Smooth muscle cell of trachea (primary cell): ENCODE measurements around the gene LMAN1L. TPM values are rescaled to one million over a fixed set of nuclear protein-coding genes. Genes with fewer than 3 reads are reported as not detected.

Source experiments
- total RNA-seq: library from RNA; depleted of rRNA; stranded (reverse); fragments of >200 nt; gene quantifications from 2 replicates; pipeline ENCODE4 v1.2.1, GENCODE V29; 2014

LMAN1L gene
- 0.15 TPM in 1 of 2 replicates, not detected in the other for total RNA-seq

DNA sequence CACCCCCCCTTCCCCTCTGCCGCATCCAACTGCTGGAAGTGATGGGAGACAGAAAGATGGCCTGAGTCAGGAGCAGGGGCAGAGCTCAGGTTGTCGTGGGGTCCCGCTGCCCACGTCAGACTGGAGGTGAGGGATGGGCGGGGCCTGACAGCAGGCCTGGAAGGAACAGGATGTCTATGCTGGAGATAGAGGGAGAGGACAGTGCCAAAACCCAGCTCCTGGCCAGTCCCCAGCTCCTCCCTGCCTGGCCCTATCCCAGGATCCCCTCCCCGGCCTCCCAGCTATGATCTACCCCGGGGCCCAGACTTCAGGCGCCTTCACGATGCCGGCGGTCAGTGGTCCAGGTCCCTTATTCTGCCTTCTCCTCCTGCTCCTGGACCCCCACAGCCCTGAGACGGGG is at the start of gene LMAN1L:
TSS of gene LMAN1L (plus strand) at position 303 of the 400 bp plus-strand sequence. CDS start at position 323, 20 bp downstream.

DNA sequence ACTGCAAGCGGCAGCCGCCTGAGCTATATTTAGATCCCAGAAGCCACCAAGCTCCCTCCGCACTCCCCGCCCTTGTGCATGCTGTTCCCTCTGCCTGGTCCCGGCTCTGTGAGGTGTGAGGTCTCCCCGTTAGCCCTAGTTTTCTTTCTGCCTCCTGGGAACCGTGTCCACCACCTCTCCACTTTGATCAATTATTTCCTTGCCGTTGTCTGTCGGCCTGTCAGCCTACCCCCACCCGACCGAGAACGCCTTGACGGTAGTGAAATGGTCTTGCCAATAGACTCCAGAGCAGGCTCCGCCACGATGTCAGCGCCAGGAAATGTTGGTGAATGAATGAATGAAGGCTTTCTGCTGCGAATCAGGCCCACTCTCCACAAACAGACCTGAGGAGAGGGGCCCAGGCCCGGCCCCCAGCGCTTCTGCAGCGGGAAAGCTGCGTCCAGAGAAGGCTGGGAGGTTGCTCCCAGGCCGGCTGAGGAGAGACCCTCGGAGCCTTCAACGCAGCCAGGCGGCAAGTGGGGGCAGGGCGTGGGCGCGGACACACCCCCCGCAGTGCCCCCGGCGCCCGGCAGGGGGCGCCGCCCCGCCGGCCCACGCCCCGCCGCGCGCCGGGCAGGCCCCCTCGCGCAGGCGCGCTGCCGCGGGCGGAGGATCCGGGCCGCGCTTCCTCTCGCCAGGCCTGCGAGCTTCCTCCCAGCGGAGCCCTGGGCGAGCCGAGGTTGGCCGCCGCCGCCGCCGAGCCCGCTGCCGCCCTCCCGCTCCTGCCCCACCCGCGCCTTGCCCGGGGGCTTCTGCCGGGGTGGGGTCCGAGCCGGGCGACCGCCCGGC is 31.0 kb upstream of the LMAN1L start, which contains the start of gene CSK:
TSS of gene CSK (plus strand) at position 650 of the 828 bp plus-strand sequence. CDS start 16,218 bp downstream, outside the sequence.

DNA sequence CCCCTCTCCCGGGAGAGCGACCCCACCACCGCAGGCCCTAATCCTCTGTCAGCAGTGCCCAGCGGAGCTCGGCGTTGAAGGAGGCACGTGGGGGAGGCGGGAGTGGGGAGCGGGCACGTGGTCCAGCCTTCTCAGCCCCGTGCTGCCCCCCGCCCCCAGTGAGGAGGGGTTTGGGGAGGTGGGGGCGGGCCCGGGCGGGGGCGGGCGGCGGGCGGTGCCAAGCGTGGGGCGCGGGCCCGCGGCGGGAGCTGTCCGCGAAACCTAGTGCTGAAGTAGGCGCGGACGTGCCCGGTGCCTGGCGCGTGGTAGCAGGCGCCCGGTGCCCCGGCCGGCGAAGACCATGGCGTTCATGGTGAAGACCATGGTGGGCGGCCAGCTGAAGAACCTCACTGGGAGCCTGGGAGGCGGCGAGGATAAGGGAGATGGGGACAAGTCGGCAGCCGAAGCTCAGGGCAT is 13.8 kb downstream of the LMAN1L start, which contains the start of gene CPLX3:
TSS of gene CPLX3 (plus strand) at position 264 of the 456 bp plus-strand sequence. CDS start at position 341, 77 bp downstream.

DNA sequence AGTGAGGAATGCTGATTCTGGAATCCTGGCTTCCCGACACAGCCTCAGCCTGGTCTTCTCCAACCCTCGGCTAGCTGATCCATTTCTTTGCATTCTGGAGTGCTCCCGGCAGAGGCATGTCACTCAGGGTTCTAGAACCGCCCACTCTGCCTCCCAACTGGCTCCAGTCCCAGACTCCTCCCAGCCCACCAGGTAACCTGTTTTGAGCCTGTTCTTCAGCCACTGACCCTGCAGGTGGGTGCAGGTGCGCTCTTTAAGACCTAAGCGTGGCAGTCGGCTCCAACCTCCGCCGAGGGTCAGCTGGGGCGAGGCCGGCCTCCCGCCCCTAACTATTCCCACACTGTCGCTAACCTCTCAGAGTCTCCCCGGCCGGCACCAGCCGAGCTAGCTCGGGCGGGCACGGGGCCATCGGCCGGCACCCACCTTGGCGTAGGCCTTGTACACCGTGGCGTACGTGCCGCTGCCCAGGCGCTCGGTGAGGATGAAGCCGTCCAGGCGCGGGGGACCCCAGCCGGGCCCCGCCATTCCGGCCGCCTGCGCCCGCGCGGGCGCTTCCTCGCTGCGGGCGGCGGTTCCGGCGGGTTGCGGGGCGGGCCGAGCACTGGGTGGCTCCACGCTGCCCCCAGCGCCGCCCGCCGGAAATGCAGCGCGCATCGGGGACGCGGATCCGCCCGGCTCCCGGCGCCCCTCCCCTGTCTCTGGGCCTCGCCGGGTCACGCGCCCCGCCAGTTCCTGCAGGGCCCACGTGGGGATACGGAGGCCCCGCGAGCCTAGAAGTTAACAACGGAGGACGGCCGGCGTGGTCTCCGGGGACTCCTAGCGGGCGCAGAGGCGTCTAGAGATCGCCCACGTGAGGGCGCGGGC is 30.2 kb downstream of the LMAN1L start, which contains the start of gene ULK3:
TSS of gene ULK3 (minus strand) at position 576 of the 864 bp plus-strand sequence. CDS start at position 525, 51 bp downstream.

DNA sequence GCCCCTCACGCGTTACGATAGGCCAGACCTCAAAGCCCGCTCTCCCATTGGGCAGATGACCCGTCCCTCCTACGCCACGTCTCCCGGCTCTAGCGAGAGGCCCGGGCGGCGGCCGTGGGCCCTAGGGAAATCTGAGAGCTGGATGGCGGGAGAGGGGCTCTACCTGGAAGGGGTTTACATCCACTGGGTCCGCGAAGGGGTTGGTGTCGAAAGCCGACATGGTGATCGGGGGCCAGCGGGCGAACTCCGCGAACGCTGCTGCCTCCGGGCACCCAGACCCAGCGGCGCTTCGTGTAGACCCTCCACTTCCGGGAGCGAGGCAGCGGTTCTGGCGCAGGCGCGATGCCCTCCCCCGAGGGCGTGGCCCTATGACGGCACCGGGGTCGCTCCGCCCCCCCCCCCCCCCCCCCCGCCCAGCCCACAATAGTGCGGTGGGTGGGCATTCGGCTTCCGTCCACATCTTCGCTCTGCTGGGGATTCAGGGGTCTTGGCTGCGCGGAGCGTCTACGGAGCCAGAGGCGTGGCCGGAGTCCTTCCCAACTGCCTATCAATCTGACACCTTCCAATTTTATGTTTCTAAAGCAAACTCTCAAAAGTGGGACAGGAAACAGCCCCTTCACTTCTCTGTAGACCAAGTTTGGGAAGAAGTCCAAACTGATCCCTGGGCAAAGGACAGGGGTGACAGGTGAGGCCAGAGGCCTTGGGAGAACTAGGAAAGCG is 60.6 kb downstream of the LMAN1L start, which contains the start of gene SCAMP2:
TSS of gene SCAMP2 (minus strand) at position 330 of the 720 bp plus-strand sequence. CDS start at position 220, 110 bp downstream.

Other genes with a start within 250 kb of the LMAN1L start
- gene CLK3, start 197.0 kb upstream of the LMAN1L start, total RNA-seq = 46.5 and 60.9 TPM in 2 replicates
- gene EDC3, start 116.8 kb upstream of the LMAN1L start, total RNA-seq = 12.8 and 15.5 TPM in 2 replicates
- 1.3 TPM in 1 of 2 replicates, not detected in the other for gene CYP1A1, start 87.3 kb upstream of the LMAN1L start, total RNA-seq
- not detected in 2 replicates for gene CYP1A2, start 64.0 kb upstream of the LMAN1L start, total RNA-seq
- gene CSK, start 30.8 kb upstream of the LMAN1L start, total RNA-seq = 24.4 and 30.9 TPM in 2 replicates
- gene CPLX3, start 13.8 kb downstream of the LMAN1L start, total RNA-seq = not detected in 2 replicates
- 13.7 and 19.2 TPM in 2 replicates for gene ULK3, start 30.3 kb downstream of the LMAN1L start, total RNA-seq
- gene SCAMP2, start 60.5 kb downstream of the LMAN1L start, total RNA-seq = 20.1 and 26.1 TPM in 2 replicates
- 55.3 and 97.9 TPM in 2 replicates for gene MPI, start 77.2 kb downstream of the LMAN1L start, total RNA-seq
- gene FAM219B, start 94.0 kb downstream of the LMAN1L start, total RNA-seq = 43.1 and 59.2 TPM in 2 replicates
- gene COX5A, start 125.2 kb downstream of the LMAN1L start, total RNA-seq = 28.6 and 59.9 TPM in 2 replicates
- 2.0 and 6.3 TPM in 2 replicates for gene RPP25, start 143.9 kb downstream of the LMAN1L start, total RNA-seq
- gene SCAMP5, start 182.7 kb downstream of the LMAN1L start, total RNA-seq = 0.15 and 2.2 TPM in 2 replicates
- 9.2 and 10.3 TPM in 2 replicates for gene PPCDC, start 210.8 kb downstream of the LMAN1L start, total RNA-seq